Kidney tubule cell (primary cell): ENCODE results near the gene RUVBL2.

Experiments
- DNase-seq: peaks from one replicate; pipeline ENCODE4 v3.0.0-alpha.2; 2018; ENCODE audit warnings: low spot score

The RUVBL2 gene

GRCh38 chr19:48964205-48965039 lies 29.3 kb upstream of the RUVBL2 start:
- peak; percentile 35 for DNase-seq

DNA sequence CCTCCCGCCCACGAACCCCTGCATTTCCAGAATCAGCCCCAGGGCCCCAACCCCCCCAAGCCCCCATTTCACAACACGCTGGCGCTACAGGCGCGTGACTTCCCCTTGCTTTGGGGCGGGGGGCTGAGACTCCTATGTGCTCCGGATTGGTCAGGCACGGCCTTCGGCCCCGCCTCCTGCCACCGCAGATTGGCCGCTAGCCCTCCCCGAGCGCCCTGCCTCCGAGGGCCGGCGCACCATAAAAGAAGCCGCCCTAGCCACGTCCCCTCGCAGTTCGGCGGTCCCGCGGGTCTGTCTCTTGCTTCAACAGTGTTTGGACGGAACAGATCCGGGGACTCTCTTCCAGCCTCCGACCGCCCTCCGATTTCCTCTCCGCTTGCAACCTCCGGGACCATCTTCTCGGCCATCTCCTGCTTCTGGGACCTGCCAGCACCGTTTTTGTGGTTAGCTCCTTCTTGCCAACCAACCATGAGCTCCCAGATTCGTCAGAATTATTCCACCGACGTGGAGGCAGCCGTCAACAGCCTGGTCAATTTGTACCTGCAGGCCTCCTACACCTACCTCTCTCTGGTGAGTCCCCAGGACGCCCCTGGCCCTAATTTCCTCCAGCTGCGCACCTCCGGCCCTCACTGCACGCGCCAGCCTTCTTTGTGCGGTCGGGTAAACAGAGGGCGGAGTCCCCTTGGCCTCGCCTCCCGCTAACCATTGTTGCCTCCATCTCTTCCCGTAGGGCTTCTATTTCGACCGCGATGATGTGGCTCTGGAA lies 28.5 kb upstream of the RUVBL2 start, which contains the start of gene FTL:
TSS of gene FTL (plus strand) at position 270 of the 766 bp plus-strand sequence. CDS start at position 469, 199 bp downstream.
- DNase-seq, result peak; percentile 96

GRCh38 chr19:48965806-48966540 lies 27.7 kb upstream of the RUVBL2 start:
- peak; percentile 84 for DNase-seq

GRCh38 chr19:48966541-48967345 lies 26.9 kb upstream of the RUVBL2 start:
- DNase-seq, result peak; percentile 55

- DNase-seq, result peak; percentile 71
These were observed 26.1 kb upstream of the RUVBL2 start for GRCh38 chr19:48967346-48968178.

DNA sequence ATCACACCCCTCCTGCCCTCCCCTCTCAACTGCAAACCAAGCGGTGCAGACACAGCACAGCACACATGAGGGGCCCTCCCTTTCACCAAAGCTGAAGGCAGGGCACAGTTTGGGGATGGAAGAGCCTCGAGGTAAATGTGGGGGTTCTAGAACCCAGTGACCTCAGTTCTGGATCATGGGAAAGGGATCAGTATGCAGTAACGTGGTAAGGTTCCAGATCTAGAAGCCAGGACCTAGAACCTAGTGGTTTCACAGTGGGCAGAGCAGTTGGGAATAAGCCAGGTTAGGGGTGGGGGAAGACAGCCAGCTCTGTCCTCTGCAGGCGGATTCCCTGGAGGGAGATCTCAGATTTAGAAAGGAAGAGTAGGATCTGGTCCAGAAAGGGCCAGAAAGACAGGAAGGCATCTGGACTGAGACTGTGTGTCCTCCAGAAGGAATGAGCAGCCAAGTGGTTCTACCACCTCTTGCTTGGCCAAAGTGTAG lies 25.5 kb upstream of the RUVBL2 start:
- no peak for DNase-seq

GRCh38 chr19:48968813-48969218 lies 24.9 kb upstream of the RUVBL2 start:
- DNase-seq, result no peak

DNA sequence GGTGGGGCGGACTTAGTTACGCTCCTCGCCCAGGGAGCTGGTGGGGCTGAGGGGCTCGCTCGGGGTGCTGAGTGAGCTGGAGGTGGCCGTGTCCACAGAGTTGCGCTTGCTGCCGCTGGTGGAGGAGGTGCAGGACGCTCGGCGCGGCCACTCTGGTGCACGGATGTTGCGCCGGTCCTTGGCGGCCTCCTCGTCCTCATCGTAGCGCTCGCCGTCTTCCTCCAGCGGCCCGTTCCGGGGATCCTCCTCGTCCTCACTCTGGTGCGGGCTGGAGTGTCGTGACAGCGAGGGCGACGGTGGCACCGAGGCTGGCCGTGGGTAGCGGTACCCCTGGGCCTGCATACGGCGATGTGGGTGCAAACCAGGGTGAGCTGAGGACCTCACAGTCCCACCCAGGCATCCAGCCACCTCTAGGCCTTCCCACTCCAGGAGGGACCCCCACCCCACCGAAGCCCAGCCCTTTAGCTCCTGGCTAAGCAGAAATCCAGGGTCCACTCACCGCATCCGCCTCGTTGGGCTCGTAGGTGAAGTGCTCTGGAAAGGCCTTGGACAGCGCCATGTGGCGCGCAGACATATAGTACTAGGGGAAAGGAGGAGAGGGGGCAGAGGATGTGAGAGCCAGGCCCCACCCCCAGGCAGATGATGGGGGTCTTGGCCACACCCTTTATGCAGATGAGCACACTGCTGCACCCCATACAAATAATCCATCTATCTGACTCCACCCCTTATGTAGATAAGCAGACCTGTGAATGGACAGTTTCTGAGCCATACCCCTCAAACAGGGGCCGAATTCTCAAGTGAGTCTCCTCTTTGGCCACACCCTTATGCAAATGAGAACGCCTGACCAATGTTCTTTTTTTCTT lies 24.2 kb upstream of the RUVBL2 start:
- peak; percentile 34 for DNase-seq

DNA sequence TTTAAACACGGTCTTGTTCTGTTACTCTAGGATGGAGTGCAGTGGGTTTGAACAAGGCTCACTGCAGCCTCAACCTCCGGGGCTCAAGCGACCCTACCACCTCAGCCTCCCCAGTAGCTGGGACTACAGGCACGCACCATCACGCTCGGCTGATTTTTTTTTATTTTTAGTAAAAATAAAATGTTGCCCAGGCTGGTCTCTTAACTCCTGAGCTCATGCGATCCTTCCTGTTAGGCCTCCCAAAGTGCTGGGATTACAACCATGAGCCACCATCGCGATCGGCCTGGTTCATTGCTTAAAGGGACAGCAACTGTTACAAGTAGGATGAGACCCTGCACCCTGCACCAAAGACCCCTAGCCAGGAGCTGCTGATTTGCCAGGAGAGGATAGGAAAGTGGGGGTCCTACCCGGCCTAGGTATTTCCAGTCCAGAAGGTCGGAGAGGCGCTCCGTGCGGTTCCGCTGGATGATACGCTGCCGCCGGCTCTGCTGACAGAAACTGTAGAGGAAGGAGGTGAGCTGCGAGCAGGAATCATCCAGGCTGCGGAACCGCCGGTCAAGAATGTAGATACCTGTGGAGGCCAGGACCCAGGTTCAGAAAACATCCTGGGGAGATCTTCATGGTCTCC lies 23.4 kb upstream of the RUVBL2 start:
- no peak for DNase-seq

- peak; percentile 74 for DNase-seq
These were observed 22.7 kb upstream of the RUVBL2 start for GRCh38 chr19:48970923-48971395.

DNA sequence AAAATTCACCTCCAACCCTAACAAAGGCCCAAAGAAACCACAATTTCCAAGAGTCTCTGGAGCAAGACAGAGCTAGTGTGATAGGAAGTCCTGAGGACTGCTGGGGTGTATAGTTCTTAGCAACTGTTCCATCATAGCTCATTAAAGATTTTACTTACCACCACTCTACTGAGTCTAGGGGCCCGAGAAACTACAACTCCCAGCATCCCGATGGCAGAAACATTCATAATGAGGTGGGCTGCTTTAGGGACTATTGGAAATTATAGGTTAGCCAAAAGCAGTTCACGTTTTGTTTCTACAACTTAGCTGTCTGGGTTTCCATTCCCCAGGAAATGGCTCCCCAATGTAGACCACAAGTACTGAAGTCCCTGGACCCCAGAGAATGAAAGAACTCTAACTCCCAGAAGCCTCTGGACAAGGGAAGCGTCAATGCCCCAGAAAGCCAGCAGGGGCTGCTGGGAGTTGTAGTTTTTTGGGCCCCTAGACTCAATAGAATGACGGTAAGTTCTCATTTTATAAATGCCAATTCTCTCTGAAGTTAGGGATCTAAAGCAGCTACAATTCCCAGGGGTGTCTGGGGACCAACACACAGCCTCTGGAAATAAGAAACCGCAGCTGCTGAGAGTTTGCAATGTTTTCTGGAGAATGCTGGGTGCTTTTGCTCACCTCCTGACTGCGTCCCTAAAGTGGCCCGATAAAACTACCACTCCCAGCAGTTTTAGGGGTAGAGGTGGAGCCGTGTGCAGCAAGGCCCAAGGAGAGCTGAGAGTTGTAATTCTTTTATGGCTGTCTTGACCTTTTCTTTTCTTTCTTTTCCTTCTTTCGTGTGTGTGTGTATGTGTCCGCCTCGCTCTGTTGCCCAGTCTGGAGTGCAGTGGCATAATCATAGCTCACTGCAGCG lies 17.5 kb upstream of the RUVBL2 start:
- no peak for DNase-seq

GRCh38 chr19:48977061-48977460 lies 16.6 kb upstream of the RUVBL2 start:
- DNase-seq, result no peak

- DNase-seq, result no peak
These were observed 11.4 kb upstream of the RUVBL2 start for GRCh38 chr19:48982280-48982679.

DNA sequence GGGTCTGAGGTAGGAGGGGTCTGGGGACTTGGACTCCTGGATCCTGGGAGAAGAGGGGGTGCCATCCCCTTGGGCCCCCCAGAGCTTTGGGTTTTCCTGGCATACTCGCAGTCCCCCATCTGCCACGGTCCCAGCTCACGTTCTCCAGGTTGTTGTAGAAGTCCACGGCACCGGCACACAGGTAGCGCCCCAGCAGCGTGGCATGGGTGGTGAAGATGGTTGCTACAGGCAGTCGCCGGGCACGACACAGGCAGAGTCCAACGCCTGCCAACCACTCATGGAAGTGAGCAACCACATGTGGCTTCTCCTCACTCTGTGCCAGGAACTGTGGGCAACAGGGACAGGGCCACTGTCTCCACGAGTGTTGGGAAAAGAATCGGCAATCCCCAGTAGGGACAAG lies 8.0 kb upstream of the RUVBL2 start:
- no peak for DNase-seq

GRCh38 chr19:48986211-48986610 lies 7.5 kb upstream of the RUVBL2 start:
- no peak for DNase-seq

GRCh38 chr19:48987323-48987722 lies 6.4 kb upstream of the RUVBL2 start:
- no peak for DNase-seq

- no peak for DNase-seq
These were observed 5.4 kb upstream of the RUVBL2 start for GRCh38 chr19:48988286-48988685.

DNA sequence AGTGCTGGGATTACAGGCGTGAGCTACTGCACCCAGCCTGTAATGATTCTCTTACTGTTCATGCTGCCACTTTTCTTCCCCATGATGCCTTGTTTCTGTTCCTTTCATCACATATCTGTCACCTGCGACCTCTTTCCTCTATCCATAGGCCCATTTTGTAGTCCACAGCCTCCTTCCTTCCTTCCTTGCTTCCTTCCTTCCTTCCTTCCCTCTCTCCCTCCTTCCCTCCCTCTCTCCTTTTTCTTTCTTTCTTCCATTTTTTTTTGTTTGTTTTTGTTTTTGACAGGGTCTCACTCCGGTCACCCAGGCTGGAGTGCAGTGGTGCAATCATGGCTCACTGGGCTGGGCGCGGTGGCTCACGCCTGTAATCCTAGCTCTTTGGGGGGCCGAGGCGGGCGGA lies 4.8 kb upstream of the RUVBL2 start:
- no peak for DNase-seq
